ENCODE measurements around the gene RAB3GAP2.
"Not testable (repeated sequence)": the region's sequence is repeated elsewhere in the genome, so short reads cannot be mapped to it uniquely, and the experiment has no call there.

Gene RAB3GAP2

DNA sequence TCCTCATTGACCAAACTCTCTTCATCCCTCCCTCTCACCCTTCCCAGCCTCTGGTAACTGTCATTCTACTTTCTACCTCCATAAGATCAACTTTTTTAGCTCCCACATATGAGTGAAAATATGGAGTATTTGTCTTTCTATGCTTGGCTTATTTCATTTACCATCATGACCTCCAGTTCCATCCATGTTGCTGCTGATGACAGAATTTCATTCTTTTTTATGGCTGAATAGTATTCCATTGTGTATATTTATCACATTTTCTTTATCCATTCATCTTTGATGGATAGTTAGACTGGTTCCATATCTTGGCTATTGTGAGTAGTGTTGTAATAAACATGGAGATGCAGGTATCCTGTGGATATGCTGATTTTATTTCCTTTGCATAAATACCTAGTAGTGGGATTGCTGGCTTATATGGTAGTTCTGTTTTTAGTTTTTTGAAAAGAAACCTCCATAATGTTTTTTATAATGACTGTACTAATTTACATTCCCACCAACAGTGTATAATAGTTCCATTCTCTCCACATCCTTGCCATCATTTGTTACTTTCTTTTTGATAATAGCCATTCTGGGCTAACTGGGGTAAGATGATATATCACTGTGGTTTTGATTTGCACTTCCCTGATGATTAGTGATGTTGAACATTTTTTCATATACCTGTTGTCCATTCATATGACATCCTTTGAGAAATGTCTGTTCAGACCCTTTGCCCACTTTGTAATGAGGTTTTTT is 142.6 kb downstream of the RAB3GAP2 start:
- Histone ChIP-seq H3K4me1 (ENCODE audit: control insufficient read depth, insufficient read depth, low read length) (no peaks in the 10 kb centered on the region), H3K27me3 (ENCODE audit: control insufficient read depth, insufficient read depth, low read length) (no peaks in the 10 kb centered on the region), H3K9me3 (replicated peaks; ENCODE audit: low read length) (no peaks in the 10 kb centered on the region), H3K9ac (ENCODE audit: low read depth, low read length) (no peak overlapping the region), H3K4me2 (ENCODE audit: low read length) (no peak overlapping the region), H3K4me3 (ENCODE audit: low read length) (no peak overlapping the region), H3K36me3 (ENCODE audit: insufficient read depth, low read length) (peaks cover 39% of the 10 kb centered on the region)

GRCh38 chr1:220127076-220127475 is 145.2 kb downstream of the RAB3GAP2 start:
- H3K36me3 ChIP-seq (ENCODE audit: insufficient read depth, low read length) = peaks cover 26% of the 10 kb centered on the region
- H3K4me1 ChIP-seq (ENCODE audit: control insufficient read depth, insufficient read depth, low read length) = no peaks in the 10 kb centered on the region
- H3K9me3 ChIP-seq (replicated peaks; ENCODE audit: low read length) = no peaks in the 10 kb centered on the region
- no peak overlapping the region for H3K4me3 ChIP-seq (ENCODE audit: low read length)
- no peaks in the 10 kb centered on the region for H3K27me3 ChIP-seq (ENCODE audit: control insufficient read depth, insufficient read depth, low read length)
- no peak overlapping the region for H3K9ac ChIP-seq (ENCODE audit: low read depth, low read length)
- H3K4me2 ChIP-seq (ENCODE audit: low read length) = no peak overlapping the region

DNA sequence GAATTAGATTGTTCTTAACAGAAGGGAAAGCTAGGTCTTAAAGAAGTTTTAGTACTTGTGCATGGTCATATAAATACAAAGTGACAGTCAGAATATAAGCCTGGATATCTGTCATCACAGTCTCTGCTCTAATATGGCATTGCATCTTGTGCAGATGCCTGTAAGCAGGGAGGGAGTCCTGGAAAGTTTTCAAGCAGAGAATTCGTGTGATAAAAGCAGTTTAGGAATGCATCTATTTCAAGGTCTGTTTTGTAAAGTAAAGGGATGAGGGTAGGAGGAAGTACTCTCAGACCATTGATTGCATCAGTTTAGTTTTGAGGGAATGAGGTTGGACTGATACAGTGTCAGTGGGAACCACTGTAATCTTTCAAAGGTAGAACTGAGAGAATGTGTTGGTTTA is 147.7 kb downstream of the RAB3GAP2 start:
- Histone ChIP-seq H3K36me3 (ENCODE audit: insufficient read depth, low read length) (peaks cover 21% of the 10 kb centered on the region), H3K27me3 (ENCODE audit: control insufficient read depth, insufficient read depth, low read length) (no peaks in the 10 kb centered on the region), H3K9ac (ENCODE audit: low read depth, low read length) (no peak overlapping the region), H3K9me3 (replicated peaks; ENCODE audit: low read length) (no peaks in the 10 kb centered on the region), H3K4me3 (ENCODE audit: low read length) (no peak overlapping the region), H3K4me1 (ENCODE audit: control insufficient read depth, insufficient read depth, low read length) (no peaks in the 10 kb centered on the region), H3K4me2 (ENCODE audit: low read length) (no peak overlapping the region)

GRCh38 chr1:220123889-220124288 is 148.4 kb downstream of the RAB3GAP2 start:
- H3K4me1 ChIP-seq (ENCODE audit: control insufficient read depth, insufficient read depth, low read length) = no peaks in the 10 kb centered on the region
- H3K9me3 ChIP-seq (replicated peaks; ENCODE audit: low read length) = no peaks in the 10 kb centered on the region
- no peak overlapping the region for H3K4me3 ChIP-seq (ENCODE audit: low read length)
- no peak overlapping the region for H3K4me2 ChIP-seq (ENCODE audit: low read length)
- H3K9ac ChIP-seq (ENCODE audit: low read depth, low read length) = no peak overlapping the region
- peaks cover 16% of the 10 kb centered on the region for H3K36me3 ChIP-seq (ENCODE audit: insufficient read depth, low read length)
- H3K27me3 ChIP-seq (ENCODE audit: control insufficient read depth, insufficient read depth, low read length) = no peaks in the 10 kb centered on the region

- no peaks in the 10 kb centered on the region for H3K27me3 ChIP-seq (ENCODE audit: control insufficient read depth, insufficient read depth, low read length)
- no peak overlapping the region for H3K4me2 ChIP-seq (ENCODE audit: low read length)
- H3K9ac ChIP-seq (ENCODE audit: low read depth, low read length) = no peak overlapping the region
- H3K36me3 ChIP-seq (ENCODE audit: insufficient read depth, low read length) = peaks cover 16% of the 10 kb centered on the region
- no peaks in the 10 kb centered on the region for H3K9me3 ChIP-seq (replicated peaks; ENCODE audit: low read length)
- no peaks in the 10 kb centered on the region for H3K4me1 ChIP-seq (ENCODE audit: control insufficient read depth, insufficient read depth, low read length)
- H3K4me3 ChIP-seq (ENCODE audit: low read length) = no peak overlapping the region
These were observed 149.2 kb downstream of the RAB3GAP2 start for GRCh38 chr1:220123066-220123465.

GRCh38 chr1:220121791-220122530 is 150.3 kb downstream of the RAB3GAP2 start:
- H3K9ac ChIP-seq (ENCODE audit: low read depth, low read length) = no peak overlapping the region
- H3K27me3 ChIP-seq (ENCODE audit: control insufficient read depth, insufficient read depth, low read length) = no peaks in the 10 kb centered on the region
- H3K4me3 ChIP-seq (ENCODE audit: low read length) = no peak overlapping the region
- H3K4me2 ChIP-seq (ENCODE audit: low read length) = no peak overlapping the region
- no peaks in the 10 kb centered on the region for H3K4me1 ChIP-seq (ENCODE audit: control insufficient read depth, insufficient read depth, low read length)
- peaks cover 14% of the 10 kb centered on the region for H3K36me3 ChIP-seq (ENCODE audit: insufficient read depth, low read length)
- no peaks in the 10 kb centered on the region for H3K9me3 ChIP-seq (replicated peaks; ENCODE audit: low read length)

DNA sequence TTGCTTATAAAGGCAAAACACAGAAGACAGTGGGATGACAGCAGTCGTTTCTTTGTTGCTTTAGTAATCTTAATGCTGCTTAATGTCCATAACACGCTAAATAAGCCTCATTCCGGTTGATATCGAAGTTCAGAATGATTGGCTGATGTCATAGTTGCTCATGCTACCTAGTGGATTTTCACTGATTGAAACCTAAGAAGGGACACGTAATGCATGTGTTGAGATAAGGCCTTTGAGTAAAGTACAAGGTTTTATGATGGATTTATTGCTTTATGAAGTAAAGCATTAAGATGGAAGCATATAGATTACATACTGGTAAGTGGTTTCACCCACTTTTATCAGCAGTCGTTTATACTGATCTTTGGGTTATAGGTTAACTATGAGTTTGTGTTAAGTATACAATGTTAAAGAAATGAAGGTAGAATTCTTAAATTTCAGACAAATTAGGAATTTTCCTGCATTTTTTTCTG is 153.2 kb downstream of the RAB3GAP2 start:
- H3K27me3 ChIP-seq (ENCODE audit: control insufficient read depth, insufficient read depth, low read length) = no peaks in the 10 kb centered on the region
- no peak overlapping the region for H3K4me2 ChIP-seq (ENCODE audit: low read length)
- no peaks in the 10 kb centered on the region for H3K9me3 ChIP-seq (replicated peaks; ENCODE audit: low read length)

DNA sequence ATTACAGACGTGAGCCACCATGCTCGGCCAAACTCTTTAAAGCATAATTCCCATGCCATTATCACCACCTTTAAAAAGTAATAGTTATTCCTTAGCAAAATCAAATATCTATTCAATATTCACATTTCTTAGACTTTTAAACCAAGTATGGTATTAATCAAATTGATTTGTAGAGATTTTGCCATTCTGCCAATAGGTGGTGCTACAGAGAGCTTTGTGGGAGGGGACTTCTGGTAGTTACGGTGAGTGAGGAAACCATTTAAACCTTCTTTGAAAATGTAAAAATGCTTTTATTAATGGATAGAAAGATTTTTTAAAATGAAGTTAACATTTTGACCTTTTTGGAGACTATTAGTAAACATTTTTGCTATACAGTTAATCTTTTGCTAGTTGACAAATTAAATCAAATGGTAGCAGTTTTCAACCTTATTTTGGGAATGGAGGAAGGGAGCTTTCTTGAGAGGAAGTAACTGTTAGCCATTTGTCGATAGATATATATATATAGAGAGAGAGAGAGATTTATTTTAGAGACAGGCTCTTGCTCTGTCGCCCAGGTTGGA is 159.0 kb downstream of the RAB3GAP2 start:
- peaks cover 32% of the 10 kb centered on the region for H3K36me3 ChIP-seq (ENCODE audit: insufficient read depth, low read length)
- no peak overlapping the region for H3K4me2 ChIP-seq (ENCODE audit: low read length)
- no peaks in the 10 kb centered on the region for H3K27me3 ChIP-seq (ENCODE audit: control insufficient read depth, insufficient read depth, low read length)
- H3K4me1 ChIP-seq (ENCODE audit: control insufficient read depth, insufficient read depth, low read length) = no peaks in the 10 kb centered on the region
- no peaks in the 10 kb centered on the region for H3K9me3 ChIP-seq (replicated peaks; ENCODE audit: low read length)
- H3K9ac ChIP-seq (ENCODE audit: low read depth, low read length) = no peak overlapping the region
- H3K4me3 ChIP-seq (ENCODE audit: low read length) = no peak overlapping the region

More for the DNA sequence above, 153.2 kb downstream of the RAB3GAP2 start:
- no peaks in the 10 kb centered on the region for H3K4me1 ChIP-seq (ENCODE audit: control insufficient read depth, insufficient read depth, low read length)
- H3K9ac ChIP-seq (ENCODE audit: low read depth, low read length) = no peak overlapping the region
- peaks cover 11% of the 10 kb centered on the region for H3K36me3 ChIP-seq (ENCODE audit: insufficient read depth, low read length)
- H3K4me3 ChIP-seq (ENCODE audit: low read length) = no peak overlapping the region

DNA sequence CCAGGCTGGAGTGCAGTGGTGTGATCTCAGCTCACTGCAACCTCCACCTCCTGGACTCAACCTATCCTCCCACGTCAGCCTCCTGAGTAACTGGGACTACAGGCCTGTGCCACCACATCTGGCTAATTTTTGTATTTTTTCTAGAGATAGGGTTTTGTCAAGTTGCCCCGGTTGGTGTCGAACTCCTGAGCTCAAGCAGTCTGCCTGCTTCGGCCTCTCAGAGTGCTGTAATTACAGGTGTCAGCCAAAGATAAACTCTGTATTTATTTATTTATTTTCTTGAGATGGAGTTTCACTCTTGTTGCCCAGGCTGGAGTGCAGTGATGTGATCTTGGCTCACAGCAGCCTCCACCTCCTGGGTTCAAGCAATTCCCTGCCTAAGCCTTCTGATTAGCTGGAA is 159.7 kb downstream of the RAB3GAP2 start:
- not testable (repeated sequence) for H3K27me3 ChIP-seq (ENCODE audit: control insufficient read depth, insufficient read depth, low read length); H3K4me2 ChIP-seq (ENCODE audit: low read length); H3K4me1 ChIP-seq (ENCODE audit: control insufficient read depth, insufficient read depth, low read length); H3K9me3 ChIP-seq (replicated peaks; ENCODE audit: low read length); H3K4me3 ChIP-seq (ENCODE audit: low read length); H3K9ac ChIP-seq (ENCODE audit: low read depth, low read length)
- H3K36me3 ChIP-seq (ENCODE audit: insufficient read depth, low read length) = peaks cover 33% of the 10 kb centered on the region

- H3K4me1 ChIP-seq (ENCODE audit: control insufficient read depth, insufficient read depth, low read length); H3K9ac ChIP-seq (ENCODE audit: low read depth, low read length); H3K27me3 ChIP-seq (ENCODE audit: control insufficient read depth, insufficient read depth, low read length); H3K9me3 ChIP-seq (replicated peaks; ENCODE audit: low read length); H3K4me2 ChIP-seq (ENCODE audit: low read length); H3K4me3 ChIP-seq (ENCODE audit: low read length): not testable (repeated sequence)
- peaks cover 44% of the 10 kb centered on the region for H3K36me3 ChIP-seq (ENCODE audit: insufficient read depth, low read length)
These were observed 161.8 kb downstream of the RAB3GAP2 start for GRCh38 chr1:220110473-220110872.

DNA sequence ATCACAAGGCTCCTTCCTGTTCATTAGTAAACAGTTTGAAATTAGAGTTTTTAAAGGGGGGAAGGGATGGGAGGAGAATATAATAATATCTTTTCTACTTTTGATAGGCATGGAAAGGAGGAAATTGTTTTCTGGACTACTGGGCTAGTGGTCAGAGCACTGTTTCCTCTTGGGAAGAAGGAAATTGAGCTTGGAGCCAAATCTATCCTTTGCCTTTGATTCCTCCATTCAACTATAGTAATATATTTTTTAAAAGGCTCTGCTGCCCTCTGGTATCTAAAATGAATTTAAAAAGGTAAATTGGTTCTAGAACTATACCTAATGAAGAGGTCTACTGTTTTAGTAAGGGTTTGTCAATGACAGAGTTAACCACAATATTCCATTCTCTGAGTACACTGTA is 172.4 kb downstream of the RAB3GAP2 start:
- Histone ChIP-seq H3K36me3 (ENCODE audit: insufficient read depth, low read length) (peaks cover 64% of the 10 kb centered on the region), H3K4me3 (ENCODE audit: low read length) (no peak overlapping the region), H3K9ac (ENCODE audit: low read depth, low read length) (no peak overlapping the region)

More for the DNA sequence above, 172.4 kb downstream of the RAB3GAP2 start:
- H3K9me3 ChIP-seq (replicated peaks; ENCODE audit: low read length) = no peaks in the 10 kb centered on the region
- H3K4me1 ChIP-seq (ENCODE audit: control insufficient read depth, insufficient read depth, low read length) = peaks cover 10% of the 10 kb centered on the region
- no peak overlapping the region for H3K4me2 ChIP-seq (ENCODE audit: low read length)
- no peaks in the 10 kb centered on the region for H3K27me3 ChIP-seq (ENCODE audit: control insufficient read depth, insufficient read depth, low read length)

All from skeletal muscle satellite cell (primary cell).